Parathyroid adenoma (tissue), 2 donors: ENCODE data around the gene LLPH.

ENCODE experiments used
- H2AFZ ChIP-seq: fragments of 300-600 bp; sonication (generic); one replicate; pipeline ENCODE4 v1.7.0; 2017; ENCODE audit warnings: antibody characterized with exemption, mild to moderate bottlenecking
- H3K27ac ChIP-seq: fragments of 300-600 bp; sonication (generic); one replicate; pipeline ENCODE4 v1.7.0; 2017
- H3K27me3 ChIP-seq: fragments of 300-600 bp; sonication (generic); one replicate; pipeline ENCODE4 v1.7.0; 2017; ENCODE audit warnings: low read length; ENCODE audit not compliant: control insufficient read depth, insufficient read depth
- H3K36me3 ChIP-seq: fragments of 300-600 bp; sonication (generic); one replicate; pipeline ENCODE4 v1.7.0; 2017; ENCODE audit warnings: low read length; ENCODE audit not compliant: control insufficient read depth, insufficient read depth
- H3K4me1 ChIP-seq: fragments of 300-600 bp; sonication (generic); one replicate; pipeline ENCODE4 v1.7.0; 2017; ENCODE audit warnings: control low read depth
- H3K4me2 ChIP-seq: fragments of 300-600 bp; sonication (generic); one replicate; pipeline ENCODE4 v1.7.0; 2017; ENCODE audit warnings: low read length
- H3K4me3 ChIP-seq: fragments of 300-600 bp; sonication (generic); one replicate; pipeline ENCODE4 v1.7.0; 2017; ENCODE audit warnings: low read depth, low read length
- H3K79me2 ChIP-seq: fragments of 300-600 bp; sonication (generic); one replicate; pipeline ENCODE4 v1.7.0; 2017; ENCODE audit warnings: control low read depth
- H3K9ac ChIP-seq: fragments of 300-600 bp; sonication (generic); one replicate; pipeline ENCODE4 v1.7.0; 2017; ENCODE audit warnings: mild to moderate bottlenecking
- H3K9me3 ChIP-seq: fragments of 300-600 bp; sonication (generic); one replicate; pipeline ENCODE4 v1.7.0; 2017; ENCODE audit warnings: low read length; ENCODE audit not compliant: control insufficient read depth
- TF ChIP-seq, protein P1 (sequence below): fragments of 300-600 bp; sonication (generic); IDR thresholded peaks from one replicate; pipeline ENCODE4 v1.7.0; 2017; ENCODE audit warnings: antibody characterized with exemption, mild to moderate bottlenecking
- donor health status: primary hyperparathyroidism.

Gene LLPH

DNA sequence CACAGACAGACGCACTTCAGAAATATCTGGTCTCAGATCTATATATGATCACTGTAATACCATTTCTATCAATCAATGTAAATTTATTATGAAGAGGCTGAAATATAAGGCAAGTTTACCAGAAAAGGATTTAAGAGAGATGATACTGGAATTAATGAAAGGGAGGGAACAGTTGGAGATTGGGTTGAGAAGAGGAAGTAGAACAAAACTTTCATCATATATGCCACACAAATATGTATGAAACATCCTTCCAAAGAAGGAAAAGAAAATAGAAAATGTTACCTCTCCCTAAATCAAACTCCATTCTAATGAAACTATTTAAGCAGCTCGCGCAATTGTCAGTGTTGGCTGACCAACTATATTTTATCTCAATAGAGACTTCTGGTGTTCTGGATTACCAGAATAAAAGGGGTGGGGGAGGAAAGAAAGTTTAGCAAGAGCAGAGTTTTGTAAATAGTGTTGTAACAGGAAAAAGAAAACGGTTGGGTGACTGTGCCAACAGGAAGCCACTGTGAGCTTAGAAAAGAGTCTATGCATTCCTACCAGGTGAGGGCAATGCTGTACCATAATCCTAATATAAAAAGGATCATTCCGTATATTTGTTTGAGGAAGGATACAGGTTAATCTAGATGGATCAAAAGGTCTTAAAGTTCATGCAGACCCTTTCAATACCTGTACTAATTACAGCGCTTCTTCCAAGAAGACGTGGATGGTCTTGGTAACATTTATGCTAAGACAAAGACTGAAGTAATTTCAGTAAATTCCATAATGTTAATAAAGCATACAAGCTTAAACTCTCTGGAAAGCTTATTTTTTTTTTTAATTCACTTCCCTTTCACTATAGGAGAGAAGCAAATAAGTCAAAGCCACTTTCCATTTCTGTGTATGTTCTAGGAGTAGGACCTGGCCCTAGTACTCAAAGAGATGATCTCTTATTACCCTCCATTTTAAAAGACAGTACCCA is 14.5 kb upstream of the LLPH start:
- Histone ChIP-seq H2AFZ (no peak overlapping the region), H3K9me3 (no peaks in the 10 kb centered on the region), H3K4me2 (no peak overlapping the region), H3K27me3 (no peaks in the 10 kb centered on the region), H3K4me1 (no peaks in the 10 kb centered on the region), H3K36me3 (no peaks in the 10 kb centered on the region), H3K27ac (peak overlapping the region; percentile 24), H3K79me2 (no peaks in the 10 kb centered on the region), H3K4me3 (no peak overlapping the region), H3K9ac (no peak overlapping the region)
- TF ChIP-seq, protein P1, sequence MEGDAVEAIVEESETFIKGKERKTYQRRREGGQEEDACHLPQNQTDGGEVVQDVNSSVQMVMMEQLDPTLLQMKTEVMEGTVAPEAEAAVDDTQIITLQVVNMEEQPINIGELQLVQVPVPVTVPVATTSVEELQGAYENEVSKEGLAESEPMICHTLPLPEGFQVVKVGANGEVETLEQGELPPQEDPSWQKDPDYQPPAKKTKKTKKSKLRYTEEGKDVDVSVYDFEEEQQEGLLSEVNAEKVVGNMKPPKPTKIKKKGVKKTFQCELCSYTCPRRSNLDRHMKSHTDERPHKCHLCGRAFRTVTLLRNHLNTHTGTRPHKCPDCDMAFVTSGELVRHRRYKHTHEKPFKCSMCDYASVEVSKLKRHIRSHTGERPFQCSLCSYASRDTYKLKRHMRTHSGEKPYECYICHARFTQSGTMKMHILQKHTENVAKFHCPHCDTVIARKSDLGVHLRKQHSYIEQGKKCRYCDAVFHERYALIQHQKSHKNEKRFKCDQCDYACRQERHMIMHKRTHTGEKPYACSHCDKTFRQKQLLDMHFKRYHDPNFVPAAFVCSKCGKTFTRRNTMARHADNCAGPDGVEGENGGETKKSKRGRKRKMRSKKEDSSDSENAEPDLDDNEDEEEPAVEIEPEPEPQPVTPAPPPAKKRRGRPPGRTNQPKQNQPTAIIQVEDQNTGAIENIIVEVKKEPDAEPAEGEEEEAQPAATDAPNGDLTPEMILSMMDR = peak; percentile 32

GRCh38 chr12:66143868-66144267 is 13.3 kb upstream of the LLPH start:
- H3K4me3 ChIP-seq = no peak overlapping the region
- no peaks in the 10 kb centered on the region for H3K36me3 ChIP-seq
- H3K4me2 ChIP-seq = no peak overlapping the region
- H3K9ac ChIP-seq = no peak overlapping the region
- H3K79me2 ChIP-seq = no peaks in the 10 kb centered on the region
- TF ChIP-seq, protein P1 = no peak
- no peak overlapping the region for H2AFZ ChIP-seq
- H3K27me3 ChIP-seq = no peaks in the 10 kb centered on the region
- no peak overlapping the region for H3K27ac ChIP-seq
- H3K9me3 ChIP-seq = no peaks in the 10 kb centered on the region
- H3K4me1 ChIP-seq = no peaks in the 10 kb centered on the region

DNA sequence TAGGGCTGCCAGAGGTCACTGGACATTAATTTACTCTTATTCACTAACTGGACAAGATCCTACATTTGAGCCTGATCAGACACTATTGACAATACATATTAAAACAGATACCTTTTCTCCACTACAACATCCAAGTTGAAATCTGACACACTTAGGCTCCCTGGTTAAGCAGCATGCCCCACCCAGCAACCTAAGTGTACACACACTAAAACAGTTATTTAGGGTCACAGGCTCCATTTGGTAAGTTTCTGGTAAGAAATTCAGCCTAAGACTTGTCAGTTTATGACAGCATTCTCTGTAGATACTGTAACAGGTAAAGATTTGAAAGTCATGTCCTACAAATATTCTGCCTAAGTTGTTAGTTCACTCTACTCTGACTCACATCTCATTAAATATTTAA is 12.3 kb upstream of the LLPH start:
- Histone ChIP-seq H3K27ac (no peak overlapping the region), H3K4me1 (no peaks in the 10 kb centered on the region), H3K9me3 (no peaks in the 10 kb centered on the region), H3K79me2 (no peaks in the 10 kb centered on the region), H2AFZ (no peak overlapping the region), H3K4me2 (no peak overlapping the region), H3K27me3 (no peaks in the 10 kb centered on the region), H3K9ac (no peak overlapping the region), H3K36me3 (no peaks in the 10 kb centered on the region), H3K4me3 (no peak overlapping the region)
- TF ChIP-seq, protein P1 = no peak

DNA sequence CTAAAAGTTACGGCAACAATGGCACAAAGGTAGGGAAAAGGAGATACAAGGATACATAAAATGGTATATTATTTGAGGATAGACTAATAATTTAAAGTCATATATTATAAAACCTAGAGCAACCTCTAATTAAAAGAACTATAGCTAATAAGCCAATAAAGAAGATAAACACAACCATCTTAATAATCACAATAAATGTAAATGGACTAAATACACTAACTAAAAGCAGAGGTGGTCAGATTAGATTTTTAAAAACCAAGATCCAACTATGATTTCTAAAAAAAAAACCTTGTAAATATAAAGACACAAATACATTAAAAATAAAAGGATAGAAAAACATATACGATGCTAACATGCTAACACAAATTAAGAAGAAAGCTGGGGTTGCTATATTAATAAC is 10.7 kb upstream of the LLPH start:
- Histone ChIP-seq H3K4me2 (no peak overlapping the region), H3K27me3 (no peaks in the 10 kb centered on the region), H3K4me1 (no peaks in the 10 kb centered on the region), H3K27ac (no peak overlapping the region), H3K4me3 (no peak overlapping the region), H2AFZ (no peak overlapping the region), H3K36me3 (no peaks in the 10 kb centered on the region), H3K9me3 (no peaks in the 10 kb centered on the region), H3K79me2 (no peaks in the 10 kb centered on the region), H3K9ac (no peak overlapping the region)
- TF ChIP-seq, protein P1 = no peak

GRCh38 chr12:66140731-66141130 is 10.2 kb upstream of the LLPH start:
- no peaks in the 10 kb centered on the region for H3K27me3 ChIP-seq
- no peaks in the 10 kb centered on the region for H3K36me3 ChIP-seq
- TF ChIP-seq, protein P1 = no peak
- H3K4me2 ChIP-seq = no peak overlapping the region
- no peaks in the 10 kb centered on the region for H3K9me3 ChIP-seq
- H3K4me3 ChIP-seq = no peak overlapping the region
- no peak overlapping the region for H2AFZ ChIP-seq
- H3K4me1 ChIP-seq = no peaks in the 10 kb centered on the region
- no peak overlapping the region for H3K9ac ChIP-seq
- no peaks in the 10 kb centered on the region for H3K79me2 ChIP-seq
- H3K27ac ChIP-seq = no peak overlapping the region
